ENCODE results near the gene VPS39. TPM values are rescaled to one million over a fixed set of nuclear protein-coding genes. Genes with fewer than 3 reads are reported as not detected.

VPS39 gene
- total and polyA plus RNA-seq, 2 experiments from 2014 or later = 28.8 to 43.9 TPM

- DNase-seq (ENCODE audit: low spot score) = no peak
Measured at GRCh38 chr15:42163291-42163690, 44.8 kb downstream of the VPS39 start.

DNA sequence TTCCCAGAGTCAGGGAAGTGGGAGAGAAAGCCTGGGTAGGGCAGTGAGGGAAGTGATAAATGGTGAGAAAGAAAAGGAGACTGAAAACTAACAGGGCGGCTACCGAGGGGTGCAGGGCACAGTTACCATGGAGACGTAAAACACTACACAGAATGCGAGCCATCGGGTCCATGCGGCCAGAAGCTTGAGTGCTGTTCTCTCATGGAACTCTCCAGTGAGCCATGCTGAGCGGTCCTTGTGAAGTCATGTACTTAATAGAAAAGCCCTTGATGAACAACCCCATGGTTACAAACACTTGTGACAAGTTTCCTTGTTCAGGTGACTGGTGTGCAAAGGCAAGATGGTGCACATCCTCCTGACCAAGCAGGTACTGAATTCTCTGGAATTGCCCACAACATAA lies 48.0 kb downstream of the VPS39 start:
- WGBS (ENCODE audit: low lambda C conversion rate, missing lambda C conversion rate) = 91% methylated on average over 7 of the region's 7 CpGs
- no peaks in the 10 kb centered on the region for H3K9me3 ChIP-seq (ENCODE audit: low read depth)
- DNase-seq (ENCODE audit: low spot score) = no peak
- H3K9me2 ChIP-seq (replicated peaks; ENCODE audit: insufficient read depth) = no peaks in the 10 kb centered on the region
- H4K20me1 ChIP-seq (ENCODE audit: insufficient read depth, poor library complexity, severe bottlenecking) = no peaks in the 10 kb centered on the region
- no peak overlapping the region for H3K4me3 ChIP-seq
- TF ChIP-seq, protein P1, sequence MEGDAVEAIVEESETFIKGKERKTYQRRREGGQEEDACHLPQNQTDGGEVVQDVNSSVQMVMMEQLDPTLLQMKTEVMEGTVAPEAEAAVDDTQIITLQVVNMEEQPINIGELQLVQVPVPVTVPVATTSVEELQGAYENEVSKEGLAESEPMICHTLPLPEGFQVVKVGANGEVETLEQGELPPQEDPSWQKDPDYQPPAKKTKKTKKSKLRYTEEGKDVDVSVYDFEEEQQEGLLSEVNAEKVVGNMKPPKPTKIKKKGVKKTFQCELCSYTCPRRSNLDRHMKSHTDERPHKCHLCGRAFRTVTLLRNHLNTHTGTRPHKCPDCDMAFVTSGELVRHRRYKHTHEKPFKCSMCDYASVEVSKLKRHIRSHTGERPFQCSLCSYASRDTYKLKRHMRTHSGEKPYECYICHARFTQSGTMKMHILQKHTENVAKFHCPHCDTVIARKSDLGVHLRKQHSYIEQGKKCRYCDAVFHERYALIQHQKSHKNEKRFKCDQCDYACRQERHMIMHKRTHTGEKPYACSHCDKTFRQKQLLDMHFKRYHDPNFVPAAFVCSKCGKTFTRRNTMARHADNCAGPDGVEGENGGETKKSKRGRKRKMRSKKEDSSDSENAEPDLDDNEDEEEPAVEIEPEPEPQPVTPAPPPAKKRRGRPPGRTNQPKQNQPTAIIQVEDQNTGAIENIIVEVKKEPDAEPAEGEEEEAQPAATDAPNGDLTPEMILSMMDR (IDR thresholded peaks at IDR 0.05; ENCODE audit: poor library complexity) = no peak
- no peak for TF ChIP-seq EZH2 (IDR thresholded peaks at IDR 0.05; ENCODE audit: borderline replicate concordance)
- TF ChIP-seq EZH2phosphoT487 (IDR thresholded peaks at IDR 0.05; ENCODE audit: low read depth, severe bottlenecking, unreplicated experiment) = no peak
- no peaks in the 10 kb centered on the region for H3K79me2 ChIP-seq
- H3K4me2 ChIP-seq = no peak overlapping the region
- no peaks in the 10 kb centered on the region for H3K36me3 ChIP-seq (replicated peaks; ENCODE audit: insufficient read depth, low read depth)
- no peaks in the 10 kb centered on the region for H3K27me3 ChIP-seq
- peaks cover 5% of the 10 kb centered on the region for H3K4me1 ChIP-seq (ENCODE audit: insufficient read depth)
- H3K27ac ChIP-seq = no peak overlapping the region
- no peak overlapping the region for H2AFZ ChIP-seq

More at GRCh38 chr15:42163291-42163690, 44.8 kb downstream of the VPS39 start:
- TF ChIP-seq, protein P1 (IDR thresholded peaks at IDR 0.05; ENCODE audit: poor library complexity) = no peak
- TF ChIP-seq EZH2 (IDR thresholded peaks at IDR 0.05; ENCODE audit: borderline replicate concordance) (no peak), EZH2phosphoT487 (IDR thresholded peaks at IDR 0.05; ENCODE audit: low read depth, severe bottlenecking, unreplicated experiment) (no peak)
- no peaks in the 10 kb centered on the region for H3K79me2 ChIP-seq
- WGBS (ENCODE audit: low lambda C conversion rate, missing lambda C conversion rate) = 95% methylated on average over 9 of the region's 9 CpGs
- no peak overlapping the region for H3K4me3 ChIP-seq
- no peaks in the 10 kb centered on the region for H3K27me3 ChIP-seq
- H3K36me3 ChIP-seq (replicated peaks; ENCODE audit: insufficient read depth, low read depth) = no peaks in the 10 kb centered on the region
- no peak overlapping the region for H3K27ac ChIP-seq
- no peak overlapping the region for H3K4me2 ChIP-seq
- H3K9me3 ChIP-seq (ENCODE audit: low read depth) = no peaks in the 10 kb centered on the region
- H4K20me1 ChIP-seq (ENCODE audit: insufficient read depth, poor library complexity, severe bottlenecking) = no peaks in the 10 kb centered on the region
- H3K9me2 ChIP-seq (replicated peaks; ENCODE audit: insufficient read depth) = no peaks in the 10 kb centered on the region
- no peaks in the 10 kb centered on the region for H3K4me1 ChIP-seq (ENCODE audit: insufficient read depth)
- no peak overlapping the region for H2AFZ ChIP-seq

- H3K79me2 ChIP-seq = no peaks in the 10 kb centered on the region
- no peaks in the 10 kb centered on the region for H3K9me3 ChIP-seq (ENCODE audit: low read depth)
- no peaks in the 10 kb centered on the region for H4K20me1 ChIP-seq (ENCODE audit: insufficient read depth, poor library complexity, severe bottlenecking)
- no peak overlapping the region for H3K4me3 ChIP-seq
- no peaks in the 10 kb centered on the region for H3K27me3 ChIP-seq
- no peaks in the 10 kb centered on the region for H3K36me3 ChIP-seq (replicated peaks; ENCODE audit: insufficient read depth, low read depth)
- no peak for TF ChIP-seq EZH2 (IDR thresholded peaks at IDR 0.05; ENCODE audit: borderline replicate concordance)
- no peak for TF ChIP-seq EZH2phosphoT487 (IDR thresholded peaks at IDR 0.05; ENCODE audit: low read depth, severe bottlenecking, unreplicated experiment)
- no peak for DNase-seq (ENCODE audit: low spot score)
- H3K27ac ChIP-seq = no peak overlapping the region
- WGBS (ENCODE audit: low lambda C conversion rate, missing lambda C conversion rate) = 96% methylated on average over 18 of the region's 18 CpGs
- H3K4me1 ChIP-seq (ENCODE audit: insufficient read depth) = peaks cover 5% of the 10 kb centered on the region
- no peak overlapping the region for H2AFZ ChIP-seq
- H3K9me2 ChIP-seq (replicated peaks; ENCODE audit: insufficient read depth) = no peaks in the 10 kb centered on the region
- no peak overlapping the region for H3K4me2 ChIP-seq
Measured at GRCh38 chr15:42159381-42160015, 48.6 kb downstream of the VPS39 start.

DNA sequence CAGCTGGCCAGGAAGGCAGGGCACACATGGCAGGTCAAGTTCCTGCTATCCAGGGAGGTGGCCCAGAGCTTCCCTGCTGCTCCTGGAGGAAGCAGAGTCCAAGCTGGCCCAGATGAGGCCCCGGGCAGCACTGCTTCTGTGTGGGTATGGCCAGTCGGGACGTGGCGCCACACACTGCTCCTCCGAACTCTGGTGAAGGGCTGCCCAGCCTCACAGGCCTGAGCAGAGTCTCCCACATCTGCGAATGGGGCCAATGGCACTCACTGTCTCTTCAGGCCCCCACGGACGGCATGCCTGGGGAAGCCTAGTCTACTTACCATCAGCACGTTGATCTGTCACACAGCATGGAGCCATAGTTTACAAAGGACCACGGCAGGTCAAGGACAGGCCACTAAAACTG lies 49.2 kb downstream of the VPS39 start:
- DNase-seq (ENCODE audit: low spot score) = no peak
- no peaks in the 10 kb centered on the region for H3K36me3 ChIP-seq (replicated peaks; ENCODE audit: insufficient read depth, low read depth)
- no peaks in the 10 kb centered on the region for H3K79me2 ChIP-seq
- no peak overlapping the region for H3K4me3 ChIP-seq
- peaks cover 5% of the 10 kb centered on the region for H3K4me1 ChIP-seq (ENCODE audit: insufficient read depth)
- no peaks in the 10 kb centered on the region for H3K27me3 ChIP-seq
- H2AFZ ChIP-seq = no peak overlapping the region
- no peak for TF ChIP-seq EZH2 (IDR thresholded peaks at IDR 0.05; ENCODE audit: borderline replicate concordance)
- WGBS (ENCODE audit: low lambda C conversion rate, missing lambda C conversion rate) = 95% methylated on average over 10 of the region's 10 CpGs
- no peak overlapping the region for H3K27ac ChIP-seq
- H4K20me1 ChIP-seq (ENCODE audit: insufficient read depth, poor library complexity, severe bottlenecking) = no peaks in the 10 kb centered on the region
- H3K9me3 ChIP-seq (ENCODE audit: low read depth) = no peaks in the 10 kb centered on the region
- H3K9me2 ChIP-seq (replicated peaks; ENCODE audit: insufficient read depth) = no peaks in the 10 kb centered on the region
- no peak overlapping the region for H3K4me2 ChIP-seq

Data from hepatocyte (in vitro differentiated cells).